ENCODE measurements around the gene PDYN.

GRCh38 chr20:2005359-2005758 is 11.5 kb upstream of the PDYN start:
- TF ChIP-seq CTCF (IDR thresholded peaks at IDR 0.05 in 8 of 11, conservative IDR thresholded peaks at IDR 0.05 in 3 of 11) (no peak), POLR2AphosphoS5 (IDR thresholded peaks at IDR 0.05) (no peak), POLR2A (IDR thresholded peaks at IDR 0.05) (no peak)

Data from spleen (tissue), 7 donors.